HepG2 (cell line): ENCODE data around the gene IRF2BPL. TPM values are rescaled to one million over a fixed set of nuclear protein-coding genes. Genes with fewer than 3 reads are reported as not detected.

ENCODE experiments used
- AKAP8 ChIP-seq: sonication (generic); formaldehyde crosslinking; IDR thresholded peaks from 2 replicates; pipeline ENCODE4 v1.5.1; 2020; ENCODE audit warnings: mild to moderate bottlenecking, missing genetic modification reagents
- BRD4 ChIP-seq: sonication (generic); formaldehyde crosslinking; IDR thresholded peaks from 2 replicates; pipeline ENCODE4 v1.4.0; 2020; ENCODE audit warnings: missing genetic modification reagents
- ELF4 ChIP-seq: sonication (generic); formaldehyde crosslinking; IDR thresholded peaks from 2 replicates; pipeline ENCODE4 v1.5.0; 2020; ENCODE audit warnings: missing genetic modification reagents, mild to moderate bottlenecking, moderate library complexity, borderline replicate concordance
- ETS1 ChIP-seq: sonication (generic); formaldehyde crosslinking; IDR thresholded peaks from 2 replicates; pipeline ENCODE4 v1.4.0; 2020; ENCODE audit warnings: missing genetic modification reagents
- HES4 ChIP-seq: sonication (generic); formaldehyde crosslinking; IDR thresholded peaks from 2 replicates; pipeline ENCODE4 v1.9.0; 2021; ENCODE audit warnings: mild to moderate bottlenecking, missing genetic modification reagents, borderline replicate concordance
- NR2F6 ChIP-seq, 2 experiments: IDR thresholded peaks; 2 replicates each; pipeline ENCODE4 v1.6.1; 2016; ENCODE audit warnings: antibody characterized with exemption in 1 of 2, mild to moderate bottlenecking in 1 of 2
- SALL2 ChIP-seq: sonication (generic); formaldehyde crosslinking; IDR thresholded peaks from 2 replicates; pipeline ENCODE4 v1.8.1; 2023; ENCODE audit warnings: mild to moderate bottlenecking, missing genetic modification reagents, inconsistent platforms
- SP140L ChIP-seq: sonication (generic); formaldehyde crosslinking; IDR thresholded peaks from 2 replicates; pipeline ENCODE4 v1.4.0; 2020; ENCODE audit warnings: missing genetic modification reagents, borderline replicate concordance
- SUZ12 ChIP-seq: fragments of 150-350 bp; IDR thresholded peaks from 2 replicates; pipeline ENCODE4 v1.6.1; 2014; ENCODE audit warnings: low read depth, low read length
- THAP7 ChIP-seq: sonication (generic); formaldehyde crosslinking; IDR thresholded peaks from 2 replicates; pipeline ENCODE4 v1.8.1; 2023; ENCODE audit warnings: mild to moderate bottlenecking, missing genetic modification reagents
- ZBTB33 ChIP-seq: sonication (generic); formaldehyde crosslinking; IDR thresholded peaks from 2 replicates; pipeline ENCODE4 v1.4.0; 2020; ENCODE audit warnings: missing genetic modification reagents
- ZEB1 ChIP-seq: IDR thresholded peaks from 2 replicates; pipeline ENCODE4 v1.6.1; 2012; ENCODE audit warnings: mild to moderate bottlenecking, low read depth, inconsistent platforms; ENCODE audit not compliant: insufficient replicate concordance
- ZNF335 ChIP-seq: sonication (generic); formaldehyde crosslinking; IDR thresholded peaks from 2 replicates; pipeline ENCODE4 v1.4.0; 2020; ENCODE audit warnings: missing genetic modification reagents
- ZNF367 ChIP-seq: sonication (generic); formaldehyde crosslinking; IDR thresholded peaks from 2 replicates; pipeline ENCODE4 v1.4.0; 2020; ENCODE audit warnings: missing genetic modification reagents, borderline replicate concordance
- ZNF432 ChIP-seq: sonication (generic); formaldehyde crosslinking; IDR thresholded peaks from 2 replicates; pipeline ENCODE4 v1.5.0; 2020; ENCODE audit warnings: missing genetic modification reagents, mild to moderate bottlenecking, borderline replicate concordance
- ZNF557 ChIP-seq: sonication (generic); formaldehyde crosslinking; IDR thresholded peaks from 2 replicates; pipeline ENCODE4 v1.4.0; 2020; ENCODE audit warnings: missing genetic modification reagents
- ZNF800 ChIP-seq: sonication (generic); formaldehyde crosslinking; IDR thresholded peaks from 2 replicates; pipeline ENCODE4 v1.4.0; 2020; ENCODE audit warnings: missing genetic modification reagents
- ZNF839 ChIP-seq: sonication (generic); formaldehyde crosslinking; IDR thresholded peaks from 2 replicates; pipeline ENCODE4 v1.4.0; 2020; ENCODE audit warnings: missing genetic modification reagents, mild to moderate bottlenecking, borderline replicate concordance
- polyA plus RNA-seq, 8 experiments: library from polyadenylated mRNA; depleted of rRNA in 3 of 8; stranded (reverse) in 7 of 8; unstranded in 1 of 8; fragments of >200 nt; fragmentation: Illumina TruSeq in 4 of 8; extraction: Trizol in 4 of 8; gene quantifications; 2 replicates each; pipeline versions ENCODE4 v1.2.1 to v1.2.3, GENCODE V29; 2011 to 2016; ENCODE audit warnings: low read depth in 4 of 8, missing spikeins in 1 of 8, mixed read lengths in 1 of 8; ENCODE audit not compliant: insufficient read depth in 1 of 8
- total RNA-seq, 5 experiments: library from RNA; depleted of rRNA; stranded (reverse); fragments of >200 nt; fragmentation: Illumina TruSeq; extraction: Trizol; gene quantifications; 2 replicates each; pipeline ENCODE4 v1.2.3, GENCODE V29; 2016; ENCODE audit warnings: low read depth in 1 of 5
- TF ChIP-seq, protein P1 (sequence below): fragments of 450-650 bp; IDR thresholded peaks from 2 replicates; pipeline ENCODE4 v1.6.1; 2017; ENCODE audit warnings: mild to moderate bottlenecking

IRF2BPL gene
- total and polyA plus RNA-seq, 2 of the 13 experiments (the other 11 are each of a cell fraction or from before 2014, with no cell fraction given) = 6.6 to 8.4 TPM

DNA sequence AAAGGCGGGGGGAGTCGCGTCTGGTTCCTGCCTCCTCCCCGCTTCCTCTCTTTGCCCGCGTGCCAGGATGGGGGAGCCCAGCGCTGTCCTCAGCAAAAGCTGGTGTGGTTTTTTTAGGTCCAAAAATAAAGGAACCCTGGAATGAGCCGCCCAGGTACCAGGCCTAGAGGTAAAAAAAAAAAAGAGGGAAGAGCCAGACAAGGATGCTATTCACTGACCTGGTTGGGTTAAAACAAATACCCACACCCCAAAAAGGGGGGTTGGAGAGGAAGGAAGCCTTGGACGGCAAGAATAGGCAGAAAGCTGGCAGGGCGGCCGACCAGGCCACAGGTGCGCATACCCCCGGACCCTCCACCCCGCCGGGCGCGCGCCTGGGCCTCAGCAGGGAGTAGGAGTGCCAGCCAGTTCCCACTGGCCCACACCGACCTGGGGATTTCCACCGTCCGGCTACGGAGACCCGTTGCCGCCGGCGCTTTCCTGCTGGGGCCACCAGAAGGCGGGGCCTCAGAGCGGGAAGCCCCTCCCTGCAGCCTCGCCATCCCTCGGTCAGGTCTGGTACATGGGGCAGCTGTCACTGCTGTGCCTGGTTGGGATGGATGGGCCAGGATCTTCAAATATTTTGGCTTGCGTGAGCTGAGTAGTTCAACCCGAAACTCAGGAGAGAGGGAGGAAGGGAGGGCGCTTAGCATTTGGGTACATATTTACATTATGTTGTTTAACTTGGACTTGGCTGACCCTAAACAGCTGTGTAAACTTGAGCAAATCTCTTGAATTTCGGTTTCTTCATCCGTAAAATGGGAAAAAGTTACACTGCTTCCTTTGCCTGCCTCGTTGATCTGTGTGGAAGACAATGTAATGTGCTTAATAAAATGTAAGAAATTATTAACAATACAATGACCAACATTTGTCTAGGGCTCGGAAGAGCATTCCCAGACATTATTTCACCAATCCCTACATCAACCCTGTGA is 5.4 kb upstream of the IRF2BPL start (continued):
- TF ChIP-seq, protein P1, sequence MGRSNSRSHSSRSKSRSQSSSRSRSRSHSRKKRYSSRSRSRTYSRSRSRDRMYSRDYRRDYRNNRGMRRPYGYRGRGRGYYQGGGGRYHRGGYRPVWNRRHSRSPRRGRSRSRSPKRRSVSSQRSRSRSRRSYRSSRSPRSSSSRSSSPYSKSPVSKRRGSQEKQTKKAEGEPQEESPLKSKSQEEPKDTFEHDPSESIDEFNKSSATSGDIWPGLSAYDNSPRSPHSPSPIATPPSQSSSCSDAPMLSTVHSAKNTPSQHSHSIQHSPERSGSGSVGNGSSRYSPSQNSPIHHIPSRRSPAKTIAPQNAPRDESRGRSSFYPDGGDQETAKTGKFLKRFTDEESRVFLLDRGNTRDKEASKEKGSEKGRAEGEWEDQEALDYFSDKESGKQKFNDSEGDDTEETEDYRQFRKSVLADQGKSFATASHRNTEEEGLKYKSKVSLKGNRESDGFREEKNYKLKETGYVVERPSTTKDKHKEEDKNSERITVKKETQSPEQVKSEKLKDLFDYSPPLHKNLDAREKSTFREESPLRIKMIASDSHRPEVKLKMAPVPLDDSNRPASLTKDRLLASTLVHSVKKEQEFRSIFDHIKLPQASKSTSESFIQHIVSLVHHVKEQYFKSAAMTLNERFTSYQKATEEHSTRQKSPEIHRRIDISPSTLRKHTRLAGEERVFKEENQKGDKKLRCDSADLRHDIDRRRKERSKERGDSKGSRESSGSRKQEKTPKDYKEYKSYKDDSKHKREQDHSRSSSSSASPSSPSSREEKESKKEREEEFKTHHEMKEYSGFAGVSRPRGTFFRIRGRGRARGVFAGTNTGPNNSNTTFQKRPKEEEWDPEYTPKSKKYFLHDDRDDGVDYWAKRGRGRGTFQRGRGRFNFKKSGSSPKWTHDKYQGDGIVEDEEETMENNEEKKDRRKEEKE = no peak
- TF ChIP-seq ZNF432 (CRISPR knock-in tag) (no peak), ZNF557 (CRISPR knock-in tag) (0 out of 2 replicates have a peak, but pooled peaks have one; percentile 28), SP140L (CRISPR knock-in tag) (no peak), ZNF367 (CRISPR knock-in tag) (0 out of 2 replicates have a peak, but pooled peaks have one; percentile 42), ETS1 (CRISPR knock-in tag) (no peak), AKAP8 (CRISPR knock-in tag) (no peak), BRD4 (CRISPR knock-in tag) (0 out of 2 replicates have a peak, but pooled peaks have one; percentile 24), HES4 (CRISPR knock-in tag) (no peak), ZEB1 (no peak), SUZ12 (no peak), ZNF800 (CRISPR knock-in tag) (peak; percentile 64), THAP7 (no peak), ZBTB33 (no peak), SALL2 (CRISPR knock-in tag) (no peak), ZNF839 (CRISPR knock-in tag) (no peak), ELF4 (CRISPR knock-in tag) (no peak), ZNF335 (0 out of 2 replicates have a peak, but pooled peaks have one; percentile 43), NR2F6 (IDR thresholded peaks at IDR 0.05) (peak; percentile 97), NR2F6 (CRISPR knock-in tag; IDR thresholded peaks at IDR 0.05) (peak; percentile 97)
